Sigmoid colon (tissue), 4 donors: ENCODE data around the gene EHD4.

Experiments used
- CTCF ChIP-seq, 4 experiments: fragments of 450-650 bp in 3 of 4; fragments of 200-600 bp in 1 of 4; IDR thresholded peaks; one replicate each; pipeline ENCODE4 v1.5.1; 2016 to 2019; ENCODE audit warnings: antibody characterized with exemption in 4 of 4, mild to moderate bottlenecking in 3 of 4, moderate library complexity in 2 of 4
- POLR2A ChIP-seq, 2 donors: fragments of 450-650 bp; IDR thresholded peaks; one replicate each; pipeline ENCODE4 v1.6.1; 2016; ENCODE audit warnings: antibody characterized with exemption in 2 of 2, mild to moderate bottlenecking in 2 of 2, moderate library complexity in 2 of 2
- POLR2AphosphoS5 ChIP-seq, 4 donors: sonication (generic); formaldehyde crosslinking; IDR thresholded peaks; one replicate each; pipeline ENCODE4 v1.6.1; 2017; ENCODE audit warnings: antibody characterized with exemption in 4 of 4

- TF ChIP-seq POLR2A (IDR thresholded peaks at IDR 0.05), result no peak
- TF ChIP-seq CTCF (IDR thresholded peaks at IDR 0.05), result no peak
- TF ChIP-seq POLR2AphosphoS5 (IDR thresholded peaks at IDR 0.05), result no peak
Measured at GRCh38 chr15:41935566-41936020, 36.8 kb downstream of the EHD4 start.
